K562 (cell line): ENCODE data around the gene GIMAP8. TPM values are rescaled to one million over a fixed set of nuclear protein-coding genes. Genes with fewer than 3 reads are reported as not detected.

ENCODE experiments used
- ATAC-seq: fragments of 200-7000 bp; cut with Tn5 transposase; 3 replicates; pipeline ENCODE4 v1.9.1; 2020; ENCODE audit warnings: moderate library complexity
- BruUV-seq: library from RNA; stranded (reverse); fragments of 400-500 nt; replicated peaks from 2 replicates; lab custom pipeline; 2021; lab: Mats Ljungman, UMichigan
- CTCF ChIA-PET: fragments of 300-600 bp; formaldehyde crosslinking; extraction: SDS; loops from one replicate; lab custom pipeline; 2021; ENCODE audit warnings: low intra/inter-chr PET ratio; lab: Yijun Ruan, JAX
- POLR2A ChIA-PET: fragments of 300-600, 350-650 bp; sonication (Branson Sonifier 250); formaldehyde crosslinking; extraction: SDS; loops from one replicate; lab custom pipeline; 2021; ENCODE audit warnings: antibody characterized with exemption, inconsistent platforms; lab: Yijun Ruan, JAX
- DNase-seq, 4 experiments: peaks; one replicate each; pipeline versions ENCODE4 v3.0.0 to v3.0.0-alpha.2; 2011 to 2018; ENCODE audit warnings: low spot score in 3 of 4, mixed read lengths in 3 of 4; ENCODE audit errors: extremely low read depth in 1 of 4
- FAIRE-seq: peaks from 2 replicates; lab custom pipeline; 2011; peaks lifted over from hg19 to GRCh38; lab: Jason Lieb, UNC
- H2AFZ ChIP-seq: 2 replicates; pipeline ENCODE4 v1.6.0; 2011; ENCODE audit warnings: low read depth, low read length, control low read depth, inconsistent platforms
- H3K27ac ChIP-seq: fragments of 200-600 bp; 3 replicates; pipeline ENCODE4 v1.8.0; 2011; ENCODE audit warnings: low read depth, mild to moderate bottlenecking, control low read depth, inconsistent platforms, low read length, moderate library complexity, mixed read lengths; ENCODE audit errors: extremely low read depth
- H3K27me3 ChIP-seq, 2 experiments: fragments of 300-600 bp in 1 of 2; 2 replicates in 1 of 2; 3 replicates in 1 of 2; pipeline versions ENCODE4 v1.6.0 to v1.8.0; 2011; ENCODE audit warnings: inconsistent platforms in 2 of 2, low read length in 2 of 2, mild to moderate bottlenecking in 1 of 2, mixed read lengths in 1 of 2, moderate library complexity in 1 of 2; ENCODE audit not compliant: control insufficient read depth in 2 of 2, insufficient read depth in 2 of 2
- H3K36me3 ChIP-seq: fragments of 300-600 bp; 3 replicates; pipeline ENCODE4 v1.8.0; 2011; ENCODE audit warnings: mild to moderate bottlenecking, low read length, inconsistent platforms; ENCODE audit not compliant: control insufficient read depth, insufficient read depth
- H3K4me1 ChIP-seq, 2 experiments: fragments of 200-600 bp in 1 of 2; replicated peaks in 1 of 2; 2 replicates in 1 of 2; 3 replicates in 1 of 2; pipeline versions ENCODE4 v1.5.1 to v1.8.0; 2011; ENCODE audit warnings: inconsistent platforms in 2 of 2, low read length in 2 of 2, mild to moderate bottlenecking in 1 of 2, mixed read lengths in 1 of 2, moderate library complexity in 1 of 2; ENCODE audit not compliant: control insufficient read depth in 2 of 2, insufficient read depth in 2 of 2
- H3K4me2 ChIP-seq: 2 replicates; pipeline ENCODE4 v1.6.1; 2011; ENCODE audit warnings: low read length, control low read depth, inconsistent platforms, mixed read lengths; ENCODE audit not compliant: insufficient read depth
- H3K4me3 ChIP-seq: fragments of 200-600 bp; sonication (generic), shearing (Covaris generic); 2 replicates; pipeline ENCODE4 v1.5.1; 2016; ENCODE audit warnings: control low read depth, inconsistent platforms
- H3K79me2 ChIP-seq: fragments of 200-600 bp; 3 replicates; pipeline ENCODE4 v1.8.0; 2011; ENCODE audit warnings: low read length, inconsistent platforms; ENCODE audit not compliant: control insufficient read depth, insufficient read depth
- H3K9ac ChIP-seq, 2 experiments: 2 replicates each; pipeline versions ENCODE4 v1.6.0 to v1.6.1; 2011; ENCODE audit warnings: low read depth in 2 of 2, low read length in 2 of 2, control low read depth in 1 of 2, inconsistent platforms in 1 of 2, mild to moderate bottlenecking in 1 of 2, mixed read lengths in 1 of 2; ENCODE audit not compliant: insufficient read depth in 1 of 2
- H3K9me1 ChIP-seq: one replicate; pipeline ENCODE4 v1.6.0; 2011; ENCODE audit warnings: inconsistent platforms, mild to moderate bottlenecking, low read length, moderate library complexity; ENCODE audit not compliant: control insufficient read depth, insufficient read depth
- H3K9me3 ChIP-seq: replicated peaks from 2 replicates; pipeline ENCODE4 v1.5.1; 2011; ENCODE audit warnings: low read depth, low read length, inconsistent platforms; ENCODE audit not compliant: control insufficient read depth, insufficient read depth
- H4K20me1 ChIP-seq: replicated peaks from 2 replicates; pipeline ENCODE4 v1.6.1; 2011; ENCODE audit warnings: low read length, inconsistent platforms, mixed read lengths; ENCODE audit not compliant: control insufficient read depth, insufficient read depth
- ASH1L ChIP-seq: fragments of 450-650 bp; IDR thresholded peaks from 2 replicates; pipeline ENCODE4 v1.6.1; 2018; ENCODE audit warnings: borderline replicate concordance, mild to moderate bottlenecking, low read depth; ENCODE audit not compliant: partially characterized antibody
- BCOR ChIP-seq: fragments of 450-650 bp; IDR thresholded peaks from 2 replicates; pipeline ENCODE4 v1.6.1; 2016
- EZH2 ChIP-seq: IDR thresholded peaks from 2 replicates; pipeline ENCODE4 v1.6.1; 2012; ENCODE audit warnings: low read depth, mild to moderate bottlenecking, inconsistent platforms, low read length, borderline replicate concordance
- FOSL1 ChIP-seq: fragments of 200-800 bp; sonication (Bioruptor generic); conservative IDR thresholded peaks from 2 replicates; pipeline ENCODE4 v1.6.1; 2016; ENCODE audit warnings: missing genetic modification characterization, missing compliant biosample characterization
- FOXA1 ChIP-seq: fragments of 450-650 bp; IDR thresholded peaks from 2 replicates; pipeline ENCODE4 v1.6.1; 2016; ENCODE audit warnings: mild to moderate bottlenecking, borderline replicate concordance
- FOXM1 ChIP-seq, 2 experiments: fragments of 450-650 bp in 1 of 2; sonication (generic) in 1 of 2; formaldehyde crosslinking in 1 of 2; IDR thresholded peaks; 2 replicates each; pipeline versions ENCODE4 v1.6.1 to v1.9.0; 2017 to 2022; ENCODE audit warnings: low read depth in 2 of 2, mild to moderate bottlenecking in 2 of 2, missing genetic modification reagents in 1 of 2, moderate library complexity in 1 of 2
- NCOA4 ChIP-seq: fragments of 450-650 bp; IDR thresholded peaks from 2 replicates; pipeline ENCODE4 v1.6.1; 2018; ENCODE audit warnings: mild to moderate bottlenecking; ENCODE audit not compliant: partially characterized antibody
- POLR3A ChIP-seq: IDR thresholded peaks from 2 replicates; pipeline ENCODE4 v1.6.1; 2011; ENCODE audit warnings: borderline replicate concordance, mild to moderate bottlenecking, moderate library complexity; ENCODE audit not compliant: insufficient read length, insufficient read depth; ENCODE audit errors: extremely low read depth
- RB1 ChIP-seq: fragments of 450-650 bp; IDR thresholded peaks from 2 replicates; pipeline ENCODE4 v1.6.1; 2017; ENCODE audit warnings: low read depth, mild to moderate bottlenecking
- RREB1 ChIP-seq: fragments of 250-450 bp; sonication (Bioruptor Pico); IDR thresholded peaks from 2 replicates; pipeline ENCODE4 v1.4.0; 2020
- SAFB ChIP-seq: fragments of 200-400 bp; formaldehyde crosslinking; IDR thresholded peaks from 2 replicates; pipeline ENCODE4 v1.6.1; 2017; ENCODE audit warnings: low read depth, low read length, borderline replicate concordance
- ZFP36 ChIP-seq: fragments of 150-350 bp; IDR thresholded peaks from 2 replicates; pipeline ENCODE4 v1.6.1; 2018; ENCODE audit warnings: low read length, low read depth; ENCODE audit not compliant: partially characterized antibody
- ZNF224 ChIP-seq: sonication (generic); formaldehyde crosslinking; IDR thresholded peaks from 2 replicates; pipeline ENCODE4 v1.8.0; 2022; ENCODE audit warnings: mild to moderate bottlenecking, missing genetic modification reagents
- ZNF347 ChIP-seq: fragments of 450-650 bp; formaldehyde crosslinking; IDR thresholded peaks from 2 replicates; pipeline ENCODE4 v1.4.0; 2020; ENCODE audit warnings: low read depth, mild to moderate bottlenecking, moderate library complexity
- ZNF444 ChIP-seq: fragments of 250-450 bp; sonication (Bioruptor Pico); IDR thresholded peaks from 2 replicates; pipeline ENCODE4 v1.4.0; 2020; ENCODE audit warnings: mild to moderate bottlenecking, moderate library complexity
- ZNF76 ChIP-seq: fragments of 250-450 bp; sonication (Bioruptor Pico); IDR thresholded peaks from 2 replicates; pipeline ENCODE4 v1.4.0; 2020; ENCODE audit warnings: mild to moderate bottlenecking, moderate library complexity, borderline replicate concordance
- WGBS: fragments of 100-300 bp; shearing (Covaris generic); methylation state at CpG from one replicate; pipeline ENCODE4 v1.1.6; 2016; ENCODE audit warnings: low coverage, mixed read lengths; ENCODE audit not compliant: insufficient coverage; ENCODE audit errors: missing lambda C conversion rate; 5-methylcytosine and 5-hydroxymethylcytosine counted together
- in situ Hi-C: fragments of 300-500 bp; cut with MboI; formaldehyde crosslinking; loops from 4 replicates; pipeline ENCODE4 v1.15.0; 2018; ENCODE audit warnings: inconsistent platforms, mixed read lengths
- intact Hi-C: fragments of 100-400 bp; cut with micrococcal nuclease; formaldehyde crosslinking; loops from 2 replicates; pipeline ENCODE4 v1.14.2; 2022
- polyA plus RNA-seq, 8 experiments: library from polyadenylated mRNA; depleted of rRNA in 4 of 8; stranded (reverse) in 5 of 8; unstranded in 3 of 8; fragments of >200 nt; fragmentation: Nextera tagmentation in 2 of 8; fragmentation: Illumina TruSeq in 1 of 8; extraction: Ambion mirVana in 2 of 8; extraction: Trizol in 1 of 8; gene quantifications; 2 replicates each; pipeline versions ENCODE4 v1.2.1 to v1.2.3, GENCODE V29; 2011 to 2014; ENCODE audit warnings: inconsistent platforms in 1 of 8, missing spikeins in 1 of 8
- total RNA-seq, 7 experiments: library from RNA; depleted of rRNA in 6 of 7; stranded (reverse); fragments of >200 nt in 6 of 7; fragmentation: Illumina TruSeq in 2 of 7; extraction: Trizol in 2 of 7; gene quantifications; 2 replicates each; pipeline versions ENCODE4 v1.2.1 to v1.2.3, GENCODE V29; 2011 to 2021; ENCODE audit warnings: low replicate concordance in 1 of 7

Gene GIMAP8
- total and polyA plus RNA-seq, 9 of the 15 experiments (the other 6 are each of a cell fraction or from before 2014, with no cell fraction given): not detected

- CTCF ChIA-PET: interaction anchor here (0.9 kb wide), 1 partner anchor 13 kb away, joined by 3 read pairs; no protein-coding TSS in a partner anchor
- H4K20me1 ChIP-seq: no peaks in the 10 kb centered on the region
- H3K27me3 ChIP-seq: no peaks in the 10 kb centered on the region
- ATAC-seq: peak; percentile 59
- intact Hi-C loops: loop anchor here (2.0 kb wide), 1 partner anchor 27 kb away; the partner anchor contains the start of gene ZNF775
- H3K4me3 ChIP-seq: peak overlapping the region; percentile 65
- BruUV-seq: no TSS peak
- H3K4me2 ChIP-seq: peak overlapping the region; percentile 82
- H3K9me3 ChIP-seq: no peaks in the 10 kb centered on the region
- H3K36me3 ChIP-seq: peaks cover 13% of the 10 kb centered on the region; the same call in 1 of the 3 replicates
- peak overlapping the region; percentile 93 for H2AFZ ChIP-seq
- WGBS: 3% methylated on average over 35 of the region's 35 CpGs
- peak in 3 of 4 experiments; percentile 71 to 87 (median 87) for DNase-seq
- peaks cover 23% of the 10 kb centered on the region; the same call in 2 of the 3 replicates for H3K79me2 ChIP-seq
- H3K9ac ChIP-seq: peak overlapping the region; percentile 91 to 94
- peak overlapping the region; percentile 95 for H3K27ac ChIP-seq
- H3K4me1 ChIP-seq: peaks cover 47 to 69% of the 10 kb centered on the region in 2 experiments
- FAIRE-seq: peak; percentile 44
- POLR2A ChIA-PET: interaction anchor here (0.6 to 1.7 kb wide), 12 partner anchors 8 to 87 kb away, joined by 3 to 5 read pairs (median 4); partner anchors contain the start of gene REPIN1
- H3K9me1 ChIP-seq: peaks cover 2% of the 10 kb centered on the region
- in situ Hi-C loops: no loop called here
- no peak for TF ChIP-seq ZNF76 (CRISPR knock-in tag)
- TF ChIP-seq RB1: no peak
- no peak for TF ChIP-seq ZNF444 (CRISPR knock-in tag)
- TF ChIP-seq FOXM1 (IDR thresholded peaks at IDR 0.05; ENCODE audit: low read depth): peak; percentile 36
- no peak; the same call in 1 of the 2 replicates for TF ChIP-seq FOXM1 (CRISPR knock-in tag; IDR thresholded peaks at IDR 0.05; ENCODE audit: low read depth)
- TF ChIP-seq FOSL1 (tag): no peak
- no peak for TF ChIP-seq RREB1 (CRISPR knock-in tag)
- peak; percentile 17 for TF ChIP-seq ASH1L
- TF ChIP-seq ZNF347 (CRISPR knock-in tag): no peak
- no peak for TF ChIP-seq POLR3A
- TF ChIP-seq FOXA1: no peak
- no peak for TF ChIP-seq EZH2
- no peak for TF ChIP-seq ZNF224 (CRISPR knock-in tag)
- TF ChIP-seq BCOR: no peak; the same call in 1 of the 2 replicates
- no peak for TF ChIP-seq NCOA4
- TF ChIP-seq ZFP36: no peak
- no peak for TF ChIP-seq SAFB
These were observed 44.7 kb upstream of the GIMAP8 start for GRCh38 chr7:150405584-150406311.
